GM19397 (cell line): ENCODE results near the gene RXFP4.
"Not testable (repeated sequence)": the region's sequence is repeated elsewhere in the genome, so short reads cannot be mapped to it uniquely, and the experiment has no call there.

Experiments used
- ATAC-seq: cut with Tn5 transposase; IDR thresholded peaks from one replicate; pipeline ENCODE4 v1.9.1; 2021; ENCODE audit warnings: mild to moderate bottlenecking, moderate library complexity; ENCODE audit not compliant: unreplicated experiment

RXFP4 gene, protein sequence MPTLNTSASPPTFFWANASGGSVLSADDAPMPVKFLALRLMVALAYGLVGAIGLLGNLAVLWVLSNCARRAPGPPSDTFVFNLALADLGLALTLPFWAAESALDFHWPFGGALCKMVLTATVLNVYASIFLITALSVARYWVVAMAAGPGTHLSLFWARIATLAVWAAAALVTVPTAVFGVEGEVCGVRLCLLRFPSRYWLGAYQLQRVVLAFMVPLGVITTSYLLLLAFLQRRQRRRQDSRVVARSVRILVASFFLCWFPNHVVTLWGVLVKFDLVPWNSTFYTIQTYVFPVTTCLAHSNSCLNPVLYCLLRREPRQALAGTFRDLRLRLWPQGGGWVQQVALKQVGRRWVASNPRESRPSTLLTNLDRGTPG

DNA sequence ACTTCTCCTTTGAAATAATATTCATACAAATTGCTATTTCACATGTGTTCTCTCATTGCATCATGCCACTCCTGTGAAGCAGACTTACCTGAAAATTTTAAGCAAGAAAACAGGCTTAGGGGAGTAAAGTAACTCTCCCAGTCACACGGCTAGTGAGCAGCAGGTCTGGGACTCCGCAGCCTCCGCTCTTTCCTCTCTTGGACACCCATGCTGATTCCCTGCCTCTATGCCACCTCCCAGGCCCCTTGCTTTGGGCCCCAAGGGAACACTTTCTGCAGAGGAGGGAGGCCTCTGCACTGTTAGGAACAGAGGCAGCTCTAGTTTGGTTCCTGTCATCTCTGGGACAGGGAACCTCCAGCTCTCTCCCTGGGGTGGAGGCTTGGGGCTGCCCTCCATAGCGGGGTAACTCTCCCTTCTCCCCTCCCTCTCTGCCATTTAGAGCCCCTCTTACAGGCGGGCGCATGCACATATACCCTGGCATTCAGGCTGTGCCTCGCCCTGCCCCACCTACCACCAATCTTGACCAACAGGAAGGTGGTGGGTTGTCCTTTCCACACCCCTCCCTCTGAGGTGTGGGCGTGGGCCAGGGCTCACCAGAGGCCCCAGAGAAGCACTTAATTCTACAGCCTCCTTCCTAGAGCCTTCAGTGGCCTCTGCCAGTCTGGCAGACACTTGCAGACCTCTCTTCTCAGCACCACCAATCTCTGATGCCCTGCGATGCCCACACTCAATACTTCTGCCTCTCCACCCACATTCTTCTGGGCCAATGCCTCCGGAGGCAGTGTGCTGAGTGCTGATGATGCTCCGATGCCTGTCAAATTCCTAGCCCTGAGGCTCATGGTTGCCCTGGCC lies at the start of gene RXFP4:
Gene RXFP4, plus strand, starts transcription at position 646 of the 852 bp plus-strand sequence. Its CDS starts 72 bp downstream, at position 718.
- ATAC-seq, result no peak

DNA sequence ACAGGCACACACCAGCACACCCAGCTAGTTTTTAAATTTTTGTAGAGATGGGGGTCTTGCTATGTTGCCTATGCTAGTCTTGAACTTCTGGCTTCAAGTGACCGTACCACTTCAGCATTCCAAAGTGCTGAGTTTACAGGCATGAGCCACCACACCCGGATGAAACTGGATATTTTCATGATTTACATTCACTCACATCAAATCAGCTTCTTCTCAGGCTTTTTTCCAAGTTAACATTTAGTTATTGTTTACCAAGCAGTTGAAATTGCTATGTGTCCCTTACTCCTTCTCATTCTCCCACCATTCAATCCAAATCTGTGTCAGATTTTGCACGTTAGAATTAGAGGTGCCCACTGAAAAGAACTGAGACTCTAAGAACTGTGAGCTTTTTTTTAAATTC lies 48.6 kb upstream of the RXFP4 start:
- ATAC-seq, result no peak

DNA sequence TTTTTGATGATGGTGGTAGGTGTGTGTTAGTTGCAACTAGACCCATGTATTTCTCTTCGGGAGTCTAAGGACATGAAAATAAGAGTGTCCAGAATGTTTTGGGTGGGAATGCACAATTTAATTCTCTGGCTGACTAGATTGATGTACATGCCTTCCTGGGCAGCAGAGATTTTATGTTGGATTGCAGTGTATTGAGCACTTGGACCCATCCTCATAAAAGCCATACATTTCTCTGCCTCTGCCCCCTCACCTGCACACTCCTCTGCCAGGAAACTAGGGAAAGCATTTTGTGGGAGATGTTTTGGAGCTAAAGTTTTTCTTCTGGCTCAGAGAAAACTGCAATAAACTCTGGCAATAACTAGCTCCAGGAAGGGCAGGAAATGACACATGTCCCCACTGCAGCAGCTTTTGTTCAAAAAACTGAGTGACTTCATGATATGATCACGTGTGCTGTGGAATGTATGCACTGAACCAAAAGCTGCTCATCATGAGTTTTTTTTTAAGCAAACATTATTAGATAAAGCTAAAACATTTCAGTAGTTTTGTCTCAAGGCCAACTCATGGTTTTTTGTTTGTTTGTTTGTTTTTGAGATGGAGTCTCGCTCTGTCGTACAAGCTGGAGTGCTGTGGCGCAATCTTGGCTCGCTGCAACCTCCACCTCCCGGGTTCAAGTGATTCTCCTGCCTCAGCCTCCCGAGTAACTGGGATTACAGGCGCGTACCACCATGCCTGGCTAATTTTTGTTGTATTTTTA lies 47.9 kb upstream of the RXFP4 start:
- no peak for ATAC-seq

DNA sequence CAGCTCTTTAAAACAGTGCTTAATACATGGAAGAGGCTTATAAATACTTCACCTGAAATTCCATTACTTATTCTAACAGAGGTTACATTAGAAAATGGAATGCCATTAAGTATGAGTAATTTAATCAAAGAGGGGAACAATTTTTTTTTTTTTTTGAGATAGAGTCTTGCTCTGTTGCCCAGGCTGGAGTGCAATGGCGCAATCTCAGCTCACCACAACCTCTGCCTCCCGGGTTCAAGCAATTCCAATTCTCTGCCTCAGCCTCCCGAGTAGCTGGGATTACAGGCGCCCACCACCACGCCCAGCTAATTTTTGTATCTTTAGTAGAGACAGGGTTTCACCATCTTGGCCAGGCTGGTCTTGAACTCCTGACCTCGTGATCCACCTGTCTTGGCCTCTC lies 45.8 kb upstream of the RXFP4 start:
- not testable (repeated sequence) for ATAC-seq

DNA sequence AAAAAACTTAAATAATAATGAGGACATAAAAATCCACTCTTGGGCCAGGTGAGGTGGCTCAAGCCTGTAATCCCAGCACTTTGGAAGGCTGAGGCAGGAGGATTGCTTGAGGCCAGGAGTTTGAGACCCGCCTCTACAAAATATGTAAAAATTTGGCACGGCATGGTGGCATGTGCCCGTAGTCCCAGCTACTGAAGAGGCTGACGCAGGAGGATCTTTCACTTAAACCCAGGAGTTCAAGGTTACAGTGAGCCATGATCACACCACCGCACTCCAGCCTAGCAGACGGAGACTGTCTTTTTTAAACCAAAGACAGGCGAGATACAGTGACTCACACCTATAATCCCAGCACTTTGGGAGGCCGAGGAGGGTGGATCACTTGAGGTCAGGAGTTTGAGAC lies 45.0 kb upstream of the RXFP4 start:
- not testable (repeated sequence) for ATAC-seq

DNA sequence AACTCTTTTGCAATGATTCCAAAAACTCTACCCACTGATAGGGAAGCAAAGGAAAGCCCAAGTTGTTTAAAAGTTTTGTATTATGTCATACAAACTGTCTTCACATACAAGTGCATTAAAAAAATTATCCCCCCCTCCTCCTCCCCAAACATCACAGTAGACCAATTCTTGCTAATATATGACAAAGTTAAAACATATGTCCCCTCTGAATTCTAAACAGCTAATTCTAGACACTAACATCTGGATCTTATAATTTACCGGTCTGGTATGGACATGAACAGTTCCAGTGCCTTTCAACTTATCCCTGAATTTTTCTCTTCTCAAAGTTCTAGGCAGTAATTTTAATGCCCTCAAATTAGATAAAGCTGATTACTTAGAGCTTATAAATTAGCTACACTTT lies 43.7 kb upstream of the RXFP4 start:
- no peak for ATAC-seq

DNA sequence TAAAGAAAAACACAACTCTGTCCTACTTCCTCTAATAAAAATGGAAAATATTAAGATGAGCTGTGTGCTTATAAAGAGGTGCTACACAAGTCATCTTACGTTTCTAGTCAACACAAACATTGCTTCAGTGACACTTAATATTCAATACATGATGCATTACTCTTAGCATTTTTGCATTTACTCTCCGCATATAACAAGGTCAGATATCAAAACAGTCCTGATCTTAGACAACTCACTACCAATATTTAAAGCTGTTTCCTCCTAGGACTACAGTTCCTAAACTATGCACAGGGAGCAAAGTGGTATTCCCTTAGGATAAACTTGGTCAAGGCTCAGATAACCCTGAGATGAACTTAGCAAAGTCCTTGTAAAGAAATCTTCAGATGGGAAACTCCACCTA lies 42.5 kb upstream of the RXFP4 start:
- ATAC-seq, result no peak

DNA sequence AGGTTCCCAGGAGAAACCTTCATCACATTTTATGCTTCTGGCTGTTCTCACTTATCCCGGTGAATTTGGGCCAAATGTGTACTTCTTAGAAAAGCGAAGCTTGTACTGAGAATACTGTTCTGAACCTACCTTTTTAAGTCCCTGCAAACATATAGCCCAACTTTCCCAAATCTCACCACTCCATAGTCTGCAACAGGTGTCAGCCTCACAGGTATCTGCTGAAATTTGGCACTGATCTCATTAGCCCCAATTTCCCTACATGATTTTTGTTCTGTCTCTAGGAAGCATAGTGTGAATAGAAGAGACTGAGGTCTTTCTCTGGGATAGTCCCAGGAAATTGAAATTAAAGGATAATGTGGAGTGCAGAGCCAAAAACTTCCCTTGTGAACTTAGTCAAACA lies 41.8 kb upstream of the RXFP4 start:
- ATAC-seq, result no peak

DNA sequence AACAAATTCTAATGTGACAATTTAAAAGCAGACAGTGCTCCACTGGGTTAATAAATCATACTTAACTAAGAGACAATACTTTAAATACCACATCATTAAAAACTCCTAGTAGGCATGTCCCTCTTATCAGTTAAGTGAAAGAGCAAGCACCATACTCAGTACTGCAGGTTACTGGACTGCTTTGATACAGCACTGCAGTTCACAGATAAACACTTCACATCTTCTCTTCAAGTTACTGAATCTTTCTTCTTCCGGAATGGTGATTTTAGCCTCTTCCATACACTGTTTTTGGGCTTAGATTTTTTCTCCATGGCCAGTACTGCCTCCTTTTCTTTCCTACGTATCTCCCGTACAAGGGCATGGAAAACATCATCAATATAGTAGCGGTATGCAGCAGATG lies 41.3 kb upstream of the RXFP4 start:
- no peak for ATAC-seq

DNA sequence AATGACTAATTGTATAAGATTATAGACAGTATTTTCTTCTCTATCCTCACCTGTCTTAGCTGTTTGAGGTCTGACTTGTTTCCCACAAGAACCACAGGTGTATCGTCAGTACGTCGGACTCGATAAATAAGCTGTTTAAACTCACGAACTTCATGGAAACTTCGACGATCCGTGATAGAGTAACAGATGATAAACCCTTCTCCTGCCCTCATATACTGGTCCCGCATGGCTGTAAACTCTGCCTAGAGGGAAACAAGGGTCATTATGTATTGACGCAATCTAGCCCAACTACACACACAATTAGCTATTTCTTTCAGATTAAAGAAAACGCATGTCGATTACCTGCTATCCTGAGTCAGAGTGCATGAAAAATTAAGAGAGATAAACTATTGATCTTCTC lies 37.2 kb upstream of the RXFP4 start:
- ATAC-seq, result no peak

DNA sequence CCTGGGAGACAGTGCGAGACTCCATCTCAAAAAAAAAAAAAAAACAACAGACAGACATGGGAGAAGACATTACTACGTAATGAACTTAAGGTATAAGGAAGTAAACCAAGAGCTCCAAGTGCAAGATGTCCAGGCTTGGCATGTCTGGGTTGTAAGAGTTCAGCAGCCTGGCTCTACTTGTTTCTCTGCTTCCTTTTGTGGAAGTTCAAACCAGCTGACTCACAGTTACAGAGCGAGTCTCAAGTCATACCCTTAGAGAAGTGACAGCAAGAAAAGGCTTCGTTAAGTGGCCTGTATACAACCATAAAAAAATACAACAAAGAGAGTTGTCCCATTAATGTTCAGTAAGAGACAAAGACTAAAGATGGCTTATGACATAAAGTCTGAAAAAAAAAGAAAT lies 31.5 kb upstream of the RXFP4 start:
- no peak for ATAC-seq

DNA sequence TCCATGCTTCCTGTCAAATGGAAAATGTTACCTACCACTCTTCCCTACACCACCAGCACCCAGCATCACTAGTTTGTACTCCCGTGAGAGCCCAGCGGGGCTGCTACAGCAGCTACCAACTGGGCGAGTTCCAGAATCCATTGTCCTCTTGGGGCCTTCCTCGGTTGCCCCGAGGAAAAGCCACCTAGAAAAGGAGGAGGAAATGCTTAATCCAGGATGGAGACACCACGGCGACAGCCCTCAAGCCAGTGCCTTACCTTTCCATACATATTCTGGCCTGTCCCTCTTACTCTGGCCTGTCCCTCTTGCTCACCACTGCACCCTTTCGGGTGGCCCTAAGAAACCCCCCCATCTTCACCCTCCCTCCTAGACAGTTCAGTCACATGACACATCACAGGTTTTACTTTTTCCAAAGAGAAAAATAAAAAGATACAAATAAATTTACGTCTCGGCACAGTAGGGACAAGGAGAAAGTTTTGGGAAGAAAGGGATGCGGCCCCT lies 30.8 kb upstream of the RXFP4 start:
- ATAC-seq, result peak; percentile 23

DNA sequence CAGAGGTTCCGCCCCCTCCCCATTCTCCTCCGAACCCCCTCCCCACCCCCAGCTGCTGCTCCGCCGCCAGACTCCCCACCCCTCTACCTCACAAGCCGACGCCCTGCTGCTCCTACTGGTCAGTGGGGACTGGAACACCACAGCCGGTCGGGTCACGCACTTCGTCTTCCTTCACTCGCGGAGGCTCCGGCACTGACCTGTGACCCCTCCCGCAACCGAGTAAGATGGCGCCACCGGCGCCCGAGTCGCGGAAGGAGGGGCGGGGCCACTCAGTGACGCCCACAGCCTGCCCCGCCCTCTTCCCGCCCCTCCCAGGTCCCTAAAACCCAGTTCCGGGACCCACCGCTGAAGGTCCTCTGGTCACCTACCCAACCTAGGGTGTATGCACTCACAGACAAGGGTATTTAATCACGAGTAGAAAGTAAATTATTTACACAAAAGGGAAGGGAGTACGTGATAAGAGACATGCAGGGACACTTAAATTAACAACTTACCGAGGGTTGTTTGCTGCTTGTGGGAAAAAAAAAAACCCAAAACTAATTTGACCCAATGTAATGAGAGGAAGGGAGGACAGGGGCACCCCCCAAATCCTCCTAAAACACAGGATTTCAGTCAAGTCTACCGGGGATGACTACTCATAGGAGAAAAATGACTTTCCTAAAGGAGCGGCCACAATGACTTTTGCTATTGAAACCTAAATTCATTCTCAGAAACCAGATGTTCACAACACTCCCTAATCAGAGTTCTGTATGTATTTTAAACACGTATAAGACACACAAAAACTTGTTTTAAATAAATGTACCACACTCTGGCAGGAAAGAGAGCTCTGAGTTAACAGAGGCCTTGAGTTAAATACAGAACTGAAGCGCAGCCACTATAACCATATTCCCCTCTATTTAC lies 30.0 kb upstream of the RXFP4 start, which contains the start of gene RIT1:
Gene RIT1, minus strand, starts transcription at position 194 of the 900 bp plus-strand sequence. CDS start 588 bp downstream, outside the sequence.
- ATAC-seq, result peak; percentile 73

DNA sequence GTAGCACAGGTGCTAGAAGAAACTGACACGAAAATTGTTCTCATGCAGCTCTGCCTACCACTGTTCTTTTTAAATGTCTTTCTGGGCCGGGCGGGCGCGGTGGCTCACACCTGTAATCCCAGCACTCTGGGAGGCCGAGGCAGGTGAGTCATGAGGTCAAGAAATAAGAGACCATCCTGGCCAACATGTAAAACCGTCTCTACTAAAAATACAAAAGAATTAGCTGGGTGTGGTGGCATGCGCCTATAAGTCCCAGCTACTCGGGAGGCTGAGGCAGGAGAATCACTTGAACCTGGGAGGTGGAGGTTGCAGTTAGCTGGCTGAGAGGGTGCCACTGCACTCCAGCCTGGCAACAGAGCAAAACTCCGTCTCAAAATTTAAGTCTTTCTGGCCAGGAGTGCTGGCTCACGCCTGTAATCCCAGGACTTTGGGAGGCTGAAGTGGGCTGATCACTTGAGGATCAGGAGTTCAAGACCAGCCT lies 29.3 kb upstream of the RXFP4 start:
- ATAC-seq, result no peak

DNA sequence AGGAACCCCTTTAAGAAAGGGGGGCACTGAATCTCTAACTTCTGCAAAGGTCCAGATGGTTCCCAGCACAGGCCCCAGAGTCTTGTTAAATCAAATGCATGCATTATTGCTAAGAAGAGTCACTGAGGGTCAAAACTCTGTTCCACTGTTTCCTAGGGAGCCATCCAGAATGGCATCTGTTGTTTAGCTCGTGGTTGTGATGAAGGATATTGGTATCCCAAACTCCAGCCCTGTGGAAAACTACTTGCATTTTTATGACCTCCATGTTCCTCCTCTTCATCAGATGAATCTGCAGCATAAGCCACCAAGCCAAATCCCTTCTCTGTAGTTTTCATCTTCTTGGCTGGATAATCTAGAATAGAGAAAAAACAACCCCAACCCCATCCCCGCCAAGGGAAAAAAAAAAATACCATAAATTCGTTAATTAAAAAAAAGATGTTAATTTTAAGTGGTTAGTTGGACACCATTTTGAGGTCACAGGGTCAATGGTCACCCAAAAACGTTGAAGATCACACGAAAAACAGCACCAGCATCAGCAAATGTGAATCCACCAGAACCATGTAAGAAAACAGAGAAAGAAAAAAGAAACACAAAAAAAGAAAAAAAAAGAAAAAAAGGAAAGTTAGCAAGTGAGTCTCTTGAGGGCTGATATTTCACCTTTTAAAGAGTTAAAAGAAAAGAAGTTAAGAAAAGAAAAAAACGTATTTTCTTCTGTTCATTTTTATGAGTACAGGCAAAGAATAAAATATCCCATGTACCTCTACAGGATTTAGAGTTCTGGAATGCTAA lies 27.3 kb upstream of the RXFP4 start:
- ATAC-seq, result no peak

DNA sequence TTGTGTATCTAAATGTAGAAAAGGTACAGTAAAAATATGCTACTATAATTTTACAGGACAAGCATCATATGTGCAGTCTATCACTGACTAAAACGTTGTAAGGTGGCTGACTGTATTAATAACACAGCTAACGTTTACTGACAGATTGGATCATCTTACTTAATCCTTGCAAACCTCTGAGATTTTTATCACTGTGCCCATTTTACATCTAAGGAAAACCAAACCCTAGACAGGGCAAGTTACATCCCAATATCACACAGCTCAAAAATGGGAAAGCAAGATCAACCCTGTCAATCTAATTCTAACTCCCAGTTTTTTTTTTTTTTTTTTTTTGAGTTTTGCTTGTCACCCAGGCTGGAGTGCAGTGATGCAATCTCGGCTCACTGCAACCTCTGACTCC lies 22.8 kb upstream of the RXFP4 start:
- no peak for ATAC-seq

DNA sequence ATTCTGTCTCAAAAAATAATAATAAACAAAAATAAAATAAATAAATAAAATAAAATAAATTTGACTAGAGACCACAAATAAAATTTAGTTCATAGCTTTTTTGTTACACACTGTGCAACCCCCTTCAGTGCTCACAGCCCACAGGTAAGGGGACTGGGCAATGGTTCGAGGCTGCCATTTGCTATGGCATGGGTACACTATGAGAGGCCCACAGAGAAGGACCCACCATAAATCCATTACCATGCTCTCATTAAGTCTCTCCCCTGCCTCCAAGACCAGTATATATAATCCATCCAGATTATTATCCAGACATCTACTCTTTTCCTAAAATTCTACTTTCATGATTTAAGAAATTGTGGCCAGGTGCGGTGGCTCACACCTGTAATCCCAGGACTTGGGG lies 21.6 kb upstream of the RXFP4 start:
- no peak for ATAC-seq

DNA sequence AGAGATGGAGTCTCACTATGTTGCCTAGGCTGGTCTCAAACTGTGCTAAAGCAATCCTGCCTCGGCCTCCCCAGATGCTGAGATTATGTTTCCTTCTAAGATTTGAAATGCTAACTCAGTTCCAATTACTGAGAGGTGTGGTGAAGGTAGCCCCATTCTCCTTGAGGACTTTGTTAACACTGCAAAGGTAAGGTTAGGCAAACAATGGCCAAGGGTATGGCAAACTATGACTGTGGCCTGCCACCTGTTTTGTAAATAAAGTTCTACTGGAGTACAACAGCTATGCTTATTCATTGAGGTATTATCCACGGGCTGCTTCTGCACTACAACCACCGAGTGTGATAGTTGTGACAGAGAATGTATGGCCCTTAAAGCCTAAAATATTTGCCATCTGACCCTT lies 20.7 kb upstream of the RXFP4 start:
- ATAC-seq, result no peak

DNA sequence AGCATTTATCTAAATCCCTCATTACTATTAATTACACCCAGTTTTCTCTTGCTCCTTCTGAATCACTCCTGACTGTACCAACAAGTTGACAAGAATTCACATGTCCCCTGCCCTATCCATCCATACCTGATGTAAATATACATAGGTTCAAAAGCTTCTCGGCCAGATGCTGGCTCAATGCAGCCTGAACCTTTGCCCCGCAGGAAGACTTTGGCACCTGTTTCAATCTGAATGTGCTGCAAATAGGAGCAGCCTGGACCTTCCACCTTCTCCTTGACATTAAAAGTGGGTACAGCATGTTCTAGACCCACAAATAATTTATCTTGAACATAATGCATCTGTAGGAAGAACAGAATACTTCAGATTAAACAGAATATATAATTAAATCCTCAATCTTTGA lies 15.9 kb upstream of the RXFP4 start:
- no peak for ATAC-seq
